ENCODE measurements around the gene KRTAP5-10.

GRCh38 chr11:71551711-71552110, 13.7 kb upstream of the KRTAP5-10 start:
- TF ChIP-seq SUZ12 (IDR thresholded peaks at IDR 0.05; ENCODE audit: low read length), result no peak
- TF ChIP-seq, protein P1, sequence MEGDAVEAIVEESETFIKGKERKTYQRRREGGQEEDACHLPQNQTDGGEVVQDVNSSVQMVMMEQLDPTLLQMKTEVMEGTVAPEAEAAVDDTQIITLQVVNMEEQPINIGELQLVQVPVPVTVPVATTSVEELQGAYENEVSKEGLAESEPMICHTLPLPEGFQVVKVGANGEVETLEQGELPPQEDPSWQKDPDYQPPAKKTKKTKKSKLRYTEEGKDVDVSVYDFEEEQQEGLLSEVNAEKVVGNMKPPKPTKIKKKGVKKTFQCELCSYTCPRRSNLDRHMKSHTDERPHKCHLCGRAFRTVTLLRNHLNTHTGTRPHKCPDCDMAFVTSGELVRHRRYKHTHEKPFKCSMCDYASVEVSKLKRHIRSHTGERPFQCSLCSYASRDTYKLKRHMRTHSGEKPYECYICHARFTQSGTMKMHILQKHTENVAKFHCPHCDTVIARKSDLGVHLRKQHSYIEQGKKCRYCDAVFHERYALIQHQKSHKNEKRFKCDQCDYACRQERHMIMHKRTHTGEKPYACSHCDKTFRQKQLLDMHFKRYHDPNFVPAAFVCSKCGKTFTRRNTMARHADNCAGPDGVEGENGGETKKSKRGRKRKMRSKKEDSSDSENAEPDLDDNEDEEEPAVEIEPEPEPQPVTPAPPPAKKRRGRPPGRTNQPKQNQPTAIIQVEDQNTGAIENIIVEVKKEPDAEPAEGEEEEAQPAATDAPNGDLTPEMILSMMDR (IDR thresholded peaks at IDR 0.05; ENCODE audit: control extremely low read depth in 1 of 3, insufficient read depth in 1 of 3, low read depth in 1 of 3, low read length in 3 of 3), result no peak
- no peak for TF ChIP-seq NRF1 (IDR thresholded peaks at IDR 0.05; ENCODE audit: low read depth, low read length)
- TF ChIP-seq EGR1 (IDR thresholded peaks at IDR 0.05; ENCODE audit: borderline replicate concordance, low read depth, low read length), result no peak
- no peak for TF ChIP-seq SAP30 (IDR thresholded peaks at IDR 0.05; ENCODE audit: insufficient read depth, insufficient replicate concordance, low read length)
